Urinary bladder (tissue), 4 donors: Measurements from ENCODE around the gene DYRK1A. TPM values are rescaled to one million over a fixed set of nuclear protein-coding genes. Genes with fewer than 3 reads are reported as not detected.

Experiments
- DNase-seq: peaks from one replicate; pipeline ENCODE4 v3.0.0-alpha.2; 2015; ENCODE audit errors: extremely low spot score
- H3K27ac ChIP-seq: one replicate; pipeline ENCODE4 v1.5.1; 2013; ENCODE audit warnings: low read depth, mild to moderate bottlenecking, moderate library complexity
- H3K36me3 ChIP-seq: one replicate; pipeline ENCODE4 v1.6.1; 2013; ENCODE audit warnings: mild to moderate bottlenecking, moderate library complexity; ENCODE audit not compliant: insufficient read depth
- H3K4me1 ChIP-seq: one replicate; pipeline ENCODE4 v1.6.1; 2013; ENCODE audit warnings: mild to moderate bottlenecking, moderate library complexity; ENCODE audit not compliant: insufficient read depth
- H3K4me3 ChIP-seq: one replicate; pipeline ENCODE4 v1.5.1; 2013; ENCODE audit warnings: low read depth, low read length
- WGBS: extraction: QIAGEN DNeasy Blood & Tissue Kit; methylation state at CpG from one replicate; pipeline ENCODE4 v1.1.7; 2013; 5-methylcytosine and 5-hydroxymethylcytosine counted together
- polyA plus RNA-seq: library from polyadenylated mRNA; stranded (reverse); fragments of 200-250 nt; gene quantifications from one replicate; pipeline ENCODE4 v1.2.3, GENCODE V29; 2013
- total RNA-seq: library from RNA; depleted of rRNA; stranded (reverse); fragments of >200 nt; gene quantifications from one replicate; pipeline ENCODE4 v1.2.3, GENCODE V29; 2014
- donor health status: healthy with polysubstance abuse.
- donor health status: healthy.

The DYRK1A gene
- total and polyA plus RNA-seq, 2 donors = 29.0 to 132 TPM

DNA sequence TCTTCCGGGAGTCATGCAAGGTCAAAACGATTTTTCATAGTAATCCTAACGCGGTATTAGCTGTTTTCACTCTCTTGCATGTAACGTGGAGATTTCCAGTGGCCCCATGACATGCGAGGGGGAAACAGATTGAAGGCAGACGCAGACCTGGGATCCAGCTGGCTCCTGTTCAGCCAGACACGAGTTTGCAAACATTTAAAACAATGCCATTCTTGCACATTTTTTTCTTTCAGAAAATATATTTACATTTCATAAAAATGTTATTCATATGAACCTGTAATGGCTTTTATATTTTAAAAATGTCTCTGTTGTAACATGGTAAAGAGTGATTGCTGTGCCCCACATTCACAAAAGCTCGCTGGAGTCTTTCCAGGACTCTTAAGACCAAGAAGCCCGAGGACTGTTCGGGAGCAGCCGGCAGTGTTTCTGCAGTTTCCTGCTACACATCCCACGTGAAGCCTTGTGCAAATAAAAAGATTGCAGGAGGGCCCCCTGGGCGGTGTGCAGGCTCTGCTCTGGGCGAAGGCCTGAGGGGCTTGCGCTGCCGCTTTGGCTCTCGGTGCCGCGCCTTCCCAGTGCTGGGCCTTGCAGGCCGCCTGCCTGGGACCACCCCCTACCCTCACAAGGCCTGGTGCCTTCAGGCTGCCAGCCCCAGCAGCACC is 184.9 kb downstream of the DYRK1A start:
- no peak for DNase-seq

GRCh38 chr21:37551993-37552355 is 185.4 kb downstream of the DYRK1A start:
- H3K27ac ChIP-seq = no peak overlapping the region
- no peaks in the 10 kb centered on the region for H3K4me1 ChIP-seq
- WGBS = 63% methylated on average over 5 of the region's 5 CpGs
- no peaks in the 10 kb centered on the region for H3K36me3 ChIP-seq
- no peak overlapping the region for H3K4me3 ChIP-seq
- no peak for DNase-seq

More for the DNA sequence above, 184.9 kb downstream of the DYRK1A start:
- no peaks in the 10 kb centered on the region for H3K36me3 ChIP-seq
- no peak overlapping the region for H3K4me3 ChIP-seq
- H3K27ac ChIP-seq = no peak overlapping the region
- 22% methylated on average over 21 of the region's 21 CpGs for WGBS
- no peaks in the 10 kb centered on the region for H3K4me1 ChIP-seq

GRCh38 chr21:37552496-37553029 is 186.0 kb downstream of the DYRK1A start:
- H3K4me3 ChIP-seq = no peak overlapping the region
- H3K4me1 ChIP-seq = no peaks in the 10 kb centered on the region
- H3K27ac ChIP-seq = no peak overlapping the region
- DNase-seq = no peak
- H3K36me3 ChIP-seq = no peaks in the 10 kb centered on the region
- WGBS = 92% methylated on average over 10 of the region's 10 CpGs

DNA sequence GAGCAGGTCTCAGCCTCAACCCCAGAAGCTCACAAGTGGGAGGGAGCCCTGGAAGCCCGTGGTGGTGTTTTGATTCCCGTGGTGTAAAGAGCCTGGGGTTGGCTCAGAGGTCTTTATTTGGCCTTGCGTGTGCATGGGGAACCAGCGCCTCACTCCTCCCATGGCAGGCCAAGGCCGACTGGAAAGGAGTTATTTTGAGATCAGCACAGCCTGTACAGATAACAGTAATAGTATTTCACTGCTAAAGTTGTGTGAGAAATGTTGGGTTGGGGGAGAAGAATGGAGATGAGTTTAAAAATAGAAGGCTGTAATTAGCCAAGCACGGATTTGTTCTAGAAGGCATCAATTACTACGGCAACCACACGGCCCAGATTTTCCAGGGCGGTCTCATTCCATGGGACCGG is 186.5 kb downstream of the DYRK1A start:
- Histone ChIP-seq H3K27ac (no peak overlapping the region), H3K36me3 (no peaks in the 10 kb centered on the region), H3K4me1 (no peaks in the 10 kb centered on the region), H3K4me3 (no peak overlapping the region)
- DNase-seq = no peak
- WGBS = 67% methylated on average over 10 of the region's 10 CpGs

- DNase-seq = no peak
- no peaks in the 10 kb centered on the region for H3K4me1 ChIP-seq
- no peak overlapping the region for H3K4me3 ChIP-seq
- no peak overlapping the region for H3K27ac ChIP-seq
- no peaks in the 10 kb centered on the region for H3K36me3 ChIP-seq
- 85% methylated on average over 15 of the region's 15 CpGs for WGBS
These were observed 188.2 kb downstream of the DYRK1A start for GRCh38 chr21:37554661-37555379.

DNA sequence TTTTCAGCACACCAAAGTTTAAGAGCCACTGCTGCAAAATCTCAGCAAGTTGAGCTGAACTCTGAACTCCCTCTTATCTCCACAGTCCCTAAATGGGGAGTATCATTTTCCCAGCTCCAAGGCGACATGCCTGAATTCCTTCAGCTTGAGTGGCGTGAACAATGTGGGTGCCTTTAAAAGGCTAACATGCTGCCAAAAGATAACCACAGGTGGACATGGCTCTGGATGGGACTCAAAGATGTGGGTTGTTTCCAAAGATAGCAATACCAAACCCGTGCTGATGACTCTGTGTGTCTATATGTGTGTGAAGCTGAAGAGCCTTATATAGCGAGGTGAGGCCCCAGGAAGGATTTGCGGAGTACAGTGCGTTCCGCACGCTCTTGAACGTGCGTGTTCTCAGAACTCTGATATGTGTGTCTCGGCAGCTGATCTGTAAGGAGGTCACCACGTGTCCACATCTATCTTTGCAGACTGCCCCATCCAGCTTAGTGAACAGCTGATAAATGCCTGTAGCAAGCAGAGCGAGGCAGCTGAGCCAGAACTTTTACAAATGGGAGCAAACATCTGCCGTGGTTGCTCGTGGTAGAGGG is 189.2 kb downstream of the DYRK1A start:
- Histone ChIP-seq H3K4me1 (no peaks in the 10 kb centered on the region), H3K27ac (no peak overlapping the region), H3K4me3 (no peak overlapping the region), H3K36me3 (no peaks in the 10 kb centered on the region)
- WGBS = 61% methylated on average over 15 of the region's 15 CpGs
- DNase-seq = no peak

GRCh38 chr21:37557261-37557950 is 190.8 kb downstream of the DYRK1A start:
- no peaks in the 10 kb centered on the region for H3K4me1 ChIP-seq
- no peak overlapping the region for H3K4me3 ChIP-seq
- H3K27ac ChIP-seq = no peak overlapping the region
- no peak for DNase-seq
- H3K36me3 ChIP-seq = no peaks in the 10 kb centered on the region
- WGBS = 75% methylated on average over 8 of the region's 8 CpGs

- H3K36me3 ChIP-seq = no peaks in the 10 kb centered on the region
- no peak overlapping the region for H3K27ac ChIP-seq
- no peak for DNase-seq
- H3K4me1 ChIP-seq = no peaks in the 10 kb centered on the region
- no peak overlapping the region for H3K4me3 ChIP-seq
- 92% methylated on average over 8 of the region's 8 CpGs for WGBS
These were observed 192.2 kb downstream of the DYRK1A start for GRCh38 chr21:37558676-37559211.

DNA sequence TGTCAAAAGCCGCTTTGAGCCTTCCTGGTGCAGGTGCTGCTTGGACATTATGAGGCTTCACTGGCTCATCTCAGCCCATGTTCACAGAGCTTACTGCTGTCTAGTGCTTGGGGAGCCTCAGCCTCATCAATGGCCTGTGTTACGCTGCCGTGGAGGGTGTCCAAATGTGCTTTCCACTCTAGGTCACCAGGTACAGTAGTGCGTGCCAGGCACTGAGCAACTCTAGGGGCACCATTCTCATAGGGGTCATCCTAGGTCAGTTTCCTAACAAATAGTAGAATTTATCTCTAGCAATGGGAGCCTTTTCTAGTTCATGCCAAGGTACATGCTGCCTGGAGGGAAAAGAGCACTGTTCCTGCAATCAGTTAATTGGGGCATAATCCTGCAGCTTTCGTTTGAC is 193.8 kb downstream of the DYRK1A start:
- DNase-seq = no peak
- Histone ChIP-seq H3K4me1 (no peaks in the 10 kb centered on the region), H3K4me3 (no peak overlapping the region), H3K27ac (no peak overlapping the region), H3K36me3 (no peaks in the 10 kb centered on the region)
- 89% methylated on average over 5 of the region's 5 CpGs for WGBS

- 87% methylated on average over 7 of the region's 7 CpGs for WGBS
- Histone ChIP-seq H3K36me3 (no peaks in the 10 kb centered on the region), H3K4me1 (no peaks in the 10 kb centered on the region), H3K27ac (no peak overlapping the region), H3K4me3 (no peak overlapping the region)
- DNase-seq = no peak
These were observed 194.9 kb downstream of the DYRK1A start for GRCh38 chr21:37561506-37561905.

GRCh38 chr21:37561941-37562919 is 195.7 kb downstream of the DYRK1A start:
- no peak for DNase-seq
- H3K27ac ChIP-seq = no peak overlapping the region
- H3K36me3 ChIP-seq = no peaks in the 10 kb centered on the region
- WGBS = 95% methylated on average over 11 of the region's 11 CpGs
- H3K4me3 ChIP-seq = no peak overlapping the region
- H3K4me1 ChIP-seq = no peaks in the 10 kb centered on the region

GRCh38 chr21:37562920-37563640 is 196.5 kb downstream of the DYRK1A start:
- H3K27ac ChIP-seq = peak overlapping the region; percentile 78
- DNase-seq = no peak
- WGBS = 61% methylated on average over 22 of the region's 22 CpGs
- H3K4me3 ChIP-seq = peak overlapping the region; percentile 62
- no peaks in the 10 kb centered on the region for H3K4me1 ChIP-seq
- H3K36me3 ChIP-seq = no peaks in the 10 kb centered on the region
